ENCODE measurements around the gene ZNF14.

DNA sequence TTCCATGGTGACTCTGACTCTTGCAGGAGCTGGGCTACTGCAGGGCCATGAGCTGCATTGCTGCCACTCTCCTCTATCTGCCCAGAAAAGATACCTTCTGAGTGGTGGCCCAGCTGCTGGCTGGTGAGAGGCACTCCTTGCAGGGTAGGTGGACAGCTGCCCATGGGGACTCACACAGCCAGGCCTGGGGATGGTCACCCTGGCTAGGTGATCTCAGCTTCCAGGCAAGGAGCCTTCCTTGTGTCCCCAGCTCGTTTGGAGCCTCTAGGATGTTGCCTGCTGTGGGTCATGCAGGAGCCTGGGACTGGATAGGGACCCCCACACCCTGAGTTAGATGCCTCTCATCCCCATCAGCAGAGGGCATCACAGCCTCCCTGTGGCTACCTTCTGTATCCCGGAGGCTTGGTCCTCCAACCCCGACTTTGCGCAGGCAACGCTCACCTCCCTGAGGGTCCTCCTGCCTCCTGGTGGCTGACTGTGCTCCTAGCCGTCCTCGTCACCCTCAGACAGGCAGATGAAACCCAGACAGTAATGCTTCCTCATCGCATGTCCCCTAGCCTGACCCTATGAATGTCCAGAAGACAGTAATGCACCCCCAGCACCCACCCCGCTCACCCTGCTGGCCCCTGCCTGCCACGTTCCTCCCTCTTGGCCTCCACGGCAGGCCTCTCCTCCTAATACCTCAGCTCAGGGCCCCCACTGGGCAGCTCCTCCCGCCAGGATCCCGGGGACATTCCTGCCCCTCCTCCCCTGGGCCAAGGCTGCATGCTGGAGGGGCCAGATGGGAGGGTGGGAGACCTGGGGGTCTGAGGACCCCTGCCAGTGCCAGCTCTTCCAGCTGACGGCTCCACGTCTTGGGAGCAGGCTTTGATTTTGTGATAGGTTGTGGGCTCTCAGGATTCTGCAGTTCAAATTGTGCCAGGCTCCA, 13.6 kb upstream of the ZNF14 start:
- TF ChIP-seq, protein P1, sequence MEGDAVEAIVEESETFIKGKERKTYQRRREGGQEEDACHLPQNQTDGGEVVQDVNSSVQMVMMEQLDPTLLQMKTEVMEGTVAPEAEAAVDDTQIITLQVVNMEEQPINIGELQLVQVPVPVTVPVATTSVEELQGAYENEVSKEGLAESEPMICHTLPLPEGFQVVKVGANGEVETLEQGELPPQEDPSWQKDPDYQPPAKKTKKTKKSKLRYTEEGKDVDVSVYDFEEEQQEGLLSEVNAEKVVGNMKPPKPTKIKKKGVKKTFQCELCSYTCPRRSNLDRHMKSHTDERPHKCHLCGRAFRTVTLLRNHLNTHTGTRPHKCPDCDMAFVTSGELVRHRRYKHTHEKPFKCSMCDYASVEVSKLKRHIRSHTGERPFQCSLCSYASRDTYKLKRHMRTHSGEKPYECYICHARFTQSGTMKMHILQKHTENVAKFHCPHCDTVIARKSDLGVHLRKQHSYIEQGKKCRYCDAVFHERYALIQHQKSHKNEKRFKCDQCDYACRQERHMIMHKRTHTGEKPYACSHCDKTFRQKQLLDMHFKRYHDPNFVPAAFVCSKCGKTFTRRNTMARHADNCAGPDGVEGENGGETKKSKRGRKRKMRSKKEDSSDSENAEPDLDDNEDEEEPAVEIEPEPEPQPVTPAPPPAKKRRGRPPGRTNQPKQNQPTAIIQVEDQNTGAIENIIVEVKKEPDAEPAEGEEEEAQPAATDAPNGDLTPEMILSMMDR (IDR thresholded peaks at IDR 0.05) = no peak
- no peak for TF ChIP-seq POLR2A (IDR thresholded peaks at IDR 0.05)
- no peak for TF ChIP-seq POLR2AphosphoS5 (IDR thresholded peaks at IDR 0.05)

Measured in sigmoid colon (tissue), 4 donors.